ENCODE measurements around the gene DEFB108B.
"Not testable (repeated sequence)": the region's sequence is repeated elsewhere in the genome, so short reads cannot be mapped to it uniquely, and the experiment has no call there.

Gene DEFB108B

DNA sequence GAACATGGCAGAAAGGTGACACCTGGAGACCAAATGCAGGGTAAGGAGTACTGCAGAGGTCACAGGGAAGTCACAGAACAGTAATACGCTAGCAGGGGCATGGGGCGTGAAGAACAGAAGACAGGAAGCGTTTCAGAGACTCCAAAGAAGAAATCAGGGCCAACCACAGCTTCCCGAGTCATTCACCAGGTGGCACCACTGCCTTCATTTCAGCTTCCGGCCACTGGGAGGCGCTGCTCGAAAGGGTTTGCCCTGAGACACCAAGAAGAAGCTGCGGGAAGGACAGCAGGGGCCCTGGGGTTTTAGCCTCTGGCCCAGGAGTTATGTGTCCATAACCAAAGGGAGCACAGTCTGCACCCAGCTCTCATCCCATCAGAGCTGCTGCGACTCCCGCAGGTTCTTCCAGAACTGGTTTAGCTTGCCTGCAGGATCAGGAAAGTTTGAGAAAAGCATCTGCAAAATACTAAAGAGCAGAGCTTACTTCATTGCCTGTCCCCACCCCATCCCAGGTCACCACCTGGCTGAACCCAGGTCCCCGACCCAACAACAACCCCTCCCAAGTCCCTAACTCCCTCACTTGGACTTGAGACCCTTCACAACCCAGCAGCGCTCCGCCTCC is 32.6 kb upstream of the DEFB108B start:
- not testable (repeated sequence) for H3K4me3 ChIP-seq (ENCODE audit: control insufficient read depth, low read depth, low read length)
- DNase-seq (ENCODE audit: low read depth) = peak; percentile 66
- TF ChIP-seq, protein P1, sequence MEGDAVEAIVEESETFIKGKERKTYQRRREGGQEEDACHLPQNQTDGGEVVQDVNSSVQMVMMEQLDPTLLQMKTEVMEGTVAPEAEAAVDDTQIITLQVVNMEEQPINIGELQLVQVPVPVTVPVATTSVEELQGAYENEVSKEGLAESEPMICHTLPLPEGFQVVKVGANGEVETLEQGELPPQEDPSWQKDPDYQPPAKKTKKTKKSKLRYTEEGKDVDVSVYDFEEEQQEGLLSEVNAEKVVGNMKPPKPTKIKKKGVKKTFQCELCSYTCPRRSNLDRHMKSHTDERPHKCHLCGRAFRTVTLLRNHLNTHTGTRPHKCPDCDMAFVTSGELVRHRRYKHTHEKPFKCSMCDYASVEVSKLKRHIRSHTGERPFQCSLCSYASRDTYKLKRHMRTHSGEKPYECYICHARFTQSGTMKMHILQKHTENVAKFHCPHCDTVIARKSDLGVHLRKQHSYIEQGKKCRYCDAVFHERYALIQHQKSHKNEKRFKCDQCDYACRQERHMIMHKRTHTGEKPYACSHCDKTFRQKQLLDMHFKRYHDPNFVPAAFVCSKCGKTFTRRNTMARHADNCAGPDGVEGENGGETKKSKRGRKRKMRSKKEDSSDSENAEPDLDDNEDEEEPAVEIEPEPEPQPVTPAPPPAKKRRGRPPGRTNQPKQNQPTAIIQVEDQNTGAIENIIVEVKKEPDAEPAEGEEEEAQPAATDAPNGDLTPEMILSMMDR (conservative IDR thresholded peaks at IDR 0.05; ENCODE audit: control insufficient read depth, insufficient read depth, low read depth, low read length) = peak; percentile 70

DNA sequence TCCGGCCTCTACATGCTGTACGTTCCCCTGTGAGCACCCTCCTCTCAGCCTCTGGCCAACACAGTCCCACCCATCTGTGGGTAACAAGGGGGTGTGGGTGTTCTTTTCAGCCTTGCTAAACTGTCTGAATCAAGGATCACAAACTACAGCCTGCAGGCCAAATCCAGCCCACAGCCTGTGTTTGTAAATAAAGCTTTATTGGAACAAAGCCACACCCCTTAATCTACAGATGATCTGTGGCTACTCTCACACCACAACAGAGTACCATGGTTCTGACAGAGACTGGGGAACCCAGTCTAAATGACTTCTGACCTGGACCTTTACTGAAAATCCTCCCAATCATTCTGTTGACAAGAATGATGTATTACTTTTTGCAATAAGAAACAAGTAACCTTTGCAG is 32.0 kb upstream of the DEFB108B start:
- DNase-seq (ENCODE audit: low read depth); H3K4me3 ChIP-seq (ENCODE audit: control insufficient read depth, low read depth, low read length): not testable (repeated sequence)

DNA sequence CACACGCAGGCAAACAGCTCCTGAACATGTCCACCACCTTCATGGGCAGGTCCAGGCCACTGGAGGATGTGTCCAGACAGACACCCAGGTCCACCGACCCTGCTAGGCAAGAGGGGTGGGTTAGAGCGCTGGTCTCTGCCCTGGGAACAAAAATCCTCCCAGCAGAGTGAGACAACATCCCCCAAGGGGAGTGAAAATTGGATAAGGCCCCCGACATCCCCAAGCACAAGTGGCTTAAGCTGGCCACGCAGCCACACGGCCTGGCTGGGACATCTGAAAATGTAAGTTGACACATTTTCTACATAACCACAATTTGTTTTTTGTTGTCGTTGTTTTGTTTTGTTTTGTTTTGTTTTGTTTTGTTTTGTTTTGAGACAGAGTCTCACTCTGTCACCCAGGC is 30.1 kb upstream of the DEFB108B start:
- DNase-seq (ENCODE audit: low read depth); H3K4me3 ChIP-seq (ENCODE audit: control insufficient read depth, low read depth, low read length): not testable (repeated sequence)

DNA sequence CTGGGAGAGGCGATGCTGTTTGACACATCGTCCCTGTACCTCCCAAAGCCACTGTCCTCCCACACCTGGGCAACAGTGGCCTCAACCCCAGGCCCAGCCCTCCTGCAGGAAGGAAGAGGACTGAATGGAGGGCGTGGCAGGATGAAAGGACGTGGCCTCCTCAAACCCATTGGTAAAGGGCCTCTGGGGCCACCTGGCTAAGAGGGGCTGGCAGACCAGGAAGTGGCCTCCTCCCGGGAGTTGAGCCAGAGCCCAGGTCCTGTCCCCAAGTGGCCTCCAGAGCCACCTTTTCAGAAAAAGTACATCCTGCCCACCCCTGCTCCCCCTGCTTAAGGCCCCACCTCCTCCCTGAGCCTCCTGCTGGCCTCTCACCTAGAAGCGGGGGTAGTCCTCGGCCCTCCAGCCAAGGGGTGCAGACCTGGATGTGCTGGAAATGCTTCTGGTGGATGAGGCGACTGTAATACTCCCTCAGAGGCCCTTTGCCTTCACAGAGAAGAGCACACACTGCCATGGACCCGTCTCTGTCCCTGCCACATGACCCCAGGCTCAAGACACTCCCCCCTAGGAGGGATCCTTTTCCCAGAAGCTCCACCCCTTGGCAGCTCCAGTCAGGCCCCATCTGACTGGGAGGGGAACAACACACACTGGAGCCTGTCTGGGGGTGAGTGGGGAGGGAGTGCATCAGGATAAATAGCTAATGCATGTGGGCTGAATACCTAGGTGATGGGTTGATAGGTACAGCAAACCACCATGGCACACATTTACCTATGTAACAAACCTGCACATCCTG is 28.6 kb upstream of the DEFB108B start:
- DNase-seq (ENCODE audit: low read depth); H3K4me3 ChIP-seq (ENCODE audit: control insufficient read depth, low read depth, low read length): not testable (repeated sequence)

DNA sequence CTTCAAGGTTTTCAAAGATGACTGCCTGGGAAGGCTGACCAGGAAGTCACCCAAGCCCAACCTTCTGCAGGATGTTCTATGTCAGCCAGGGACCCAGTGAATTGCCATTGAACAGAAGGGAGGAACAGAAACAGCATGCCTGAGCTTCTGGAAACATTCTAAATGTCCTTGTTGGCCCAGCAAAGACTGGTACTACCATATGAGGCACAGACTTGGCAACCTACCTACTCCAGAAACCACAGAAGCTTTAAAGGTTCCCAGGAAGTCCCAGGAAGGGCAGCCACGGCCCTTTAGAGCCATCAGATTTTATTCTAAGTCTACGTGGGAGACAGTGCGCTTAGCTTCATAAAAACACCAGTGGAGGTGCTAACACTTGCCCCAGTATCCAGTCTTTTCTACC is 20.5 kb upstream of the DEFB108B start:
- H3K4me3 ChIP-seq (ENCODE audit: control insufficient read depth, low read depth, low read length); DNase-seq (ENCODE audit: low read depth): not testable (repeated sequence)

DNA sequence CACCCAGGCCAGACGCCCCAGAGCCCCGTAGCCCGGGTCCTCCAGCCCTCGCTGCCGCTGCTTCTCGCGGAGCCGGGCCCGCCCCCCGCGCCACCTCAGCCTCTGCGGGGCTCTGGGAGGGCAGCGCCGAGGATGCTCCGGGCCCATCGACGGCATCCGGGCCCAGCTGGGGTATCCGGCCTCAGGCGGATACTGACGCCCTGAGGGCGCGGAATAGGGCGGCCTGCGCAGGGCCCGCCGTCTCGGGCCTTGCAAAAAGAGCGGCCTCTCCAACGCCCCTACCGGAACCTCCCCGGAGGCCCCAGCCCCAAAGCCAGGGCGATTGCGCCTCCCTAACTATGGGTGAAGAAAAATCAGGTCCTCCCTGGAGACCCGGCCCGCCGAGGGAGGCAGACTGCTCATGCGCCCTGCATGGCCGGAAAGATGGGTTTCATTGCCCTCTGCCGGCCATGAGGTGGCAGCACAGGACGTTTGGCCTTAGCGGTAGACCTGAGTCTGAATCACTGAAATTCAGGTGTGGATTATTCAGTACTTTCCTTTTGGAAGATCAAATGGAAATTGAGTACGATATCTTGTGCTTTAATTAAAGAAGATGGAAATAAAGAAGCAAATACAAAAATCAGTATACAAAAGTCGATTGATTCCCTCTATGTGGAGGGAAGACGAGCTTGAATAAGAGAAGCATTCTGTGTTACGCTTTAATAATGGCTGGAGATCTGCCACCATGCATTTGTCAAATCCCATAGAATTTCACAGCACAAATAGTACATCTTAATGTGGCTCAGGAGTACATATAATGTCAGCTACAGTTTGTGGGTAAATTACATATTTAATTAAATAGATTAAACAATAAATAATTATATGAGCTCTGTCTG is 19.3 kb upstream of the DEFB108B start:
- peak; percentile 60 for DNase-seq (ENCODE audit: low read depth)
- peak overlapping the region; percentile 41 for H3K4me3 ChIP-seq (ENCODE audit: control insufficient read depth, low read depth, low read length)
- TF ChIP-seq, protein P1 (conservative IDR thresholded peaks at IDR 0.05; ENCODE audit: control insufficient read depth, insufficient read depth, low read depth, low read length) = peak; percentile 59

DNA sequence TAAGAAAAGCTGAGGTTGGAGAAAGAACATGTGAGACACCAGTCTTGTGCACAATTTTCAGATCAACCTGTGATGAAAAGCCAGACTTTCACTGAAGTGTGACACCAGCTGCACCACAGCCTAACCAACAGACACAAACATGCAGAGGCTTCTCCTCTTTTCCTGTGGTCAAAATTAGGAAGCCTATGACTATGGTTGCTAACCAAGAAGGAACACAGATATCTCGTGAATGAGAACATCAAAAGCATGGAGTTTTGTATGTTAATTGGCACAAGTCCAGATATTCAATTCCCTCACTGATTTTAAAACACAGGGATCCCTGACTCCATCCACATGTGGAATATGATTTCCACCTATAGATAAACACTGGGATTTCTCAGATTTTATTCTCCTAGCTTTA is 11.5 kb upstream of the DEFB108B start:
- H3K4me3 ChIP-seq (ENCODE audit: control insufficient read depth, low read depth, low read length); DNase-seq (ENCODE audit: low read depth): not testable (repeated sequence)

DNA sequence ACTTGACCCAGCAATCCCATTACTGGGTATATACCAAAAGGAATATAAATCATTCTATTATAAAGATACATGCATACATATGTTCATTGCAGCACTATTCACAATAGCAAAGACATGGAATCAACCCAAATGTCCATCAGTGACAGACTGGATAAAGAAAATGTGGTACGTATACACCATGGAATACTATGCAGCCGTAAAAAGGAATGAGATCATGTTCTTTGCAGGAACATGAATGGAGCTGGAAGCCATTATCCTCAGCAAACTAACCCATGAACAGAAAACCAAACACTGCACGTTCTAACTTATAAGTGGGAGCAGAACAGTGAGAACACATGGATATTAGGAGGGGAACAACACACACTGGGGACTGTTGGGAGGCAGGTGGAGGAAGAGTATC is 3.8 kb upstream of the DEFB108B start:
- not testable (repeated sequence) for H3K4me3 ChIP-seq (ENCODE audit: control insufficient read depth, low read depth, low read length); DNase-seq (ENCODE audit: low read depth)

DNA sequence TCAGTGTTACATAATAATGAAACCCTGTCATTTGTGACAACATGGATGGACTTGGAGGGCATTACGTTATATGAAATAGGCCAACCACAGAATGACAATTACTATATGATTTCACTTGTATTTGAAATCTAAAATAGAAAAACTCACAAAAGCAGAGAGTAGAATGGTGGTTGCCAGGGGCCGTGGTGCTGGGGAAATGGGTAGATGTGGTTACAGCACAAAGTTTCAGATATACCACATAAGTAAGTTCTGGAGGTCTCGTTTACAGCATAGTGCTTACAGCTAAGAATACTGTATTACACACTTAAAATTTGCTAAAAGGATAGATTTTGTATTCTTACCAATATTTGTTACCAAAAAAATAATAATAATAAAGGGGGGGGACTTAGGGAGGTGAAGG is 3.3 kb upstream of the DEFB108B start:
- not testable (repeated sequence) for H3K4me3 ChIP-seq (ENCODE audit: control insufficient read depth, low read depth, low read length); DNase-seq (ENCODE audit: low read depth)

DNA sequence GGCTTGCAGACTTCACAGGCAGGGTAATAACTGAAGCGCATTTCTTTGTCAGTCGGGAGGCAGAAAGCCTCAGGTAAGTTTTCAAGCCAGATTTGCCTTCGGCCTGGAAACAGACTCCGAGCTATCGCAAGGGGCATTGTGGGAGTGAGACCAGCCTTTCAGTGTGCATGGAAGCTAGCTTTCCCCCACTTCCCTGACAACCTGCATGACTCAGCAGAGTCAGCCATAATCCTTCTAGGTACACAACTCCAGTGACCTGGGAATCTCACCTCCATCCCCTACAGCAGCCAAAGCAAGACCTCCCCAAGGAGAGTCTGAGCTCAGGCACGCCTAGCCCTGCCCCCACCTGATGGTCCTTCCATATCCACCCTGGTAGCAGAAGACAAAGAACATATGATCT is 9.7 kb downstream of the DEFB108B start:
- not testable (repeated sequence) for H3K4me3 ChIP-seq (ENCODE audit: control insufficient read depth, low read depth, low read length); DNase-seq (ENCODE audit: low read depth)

DNA sequence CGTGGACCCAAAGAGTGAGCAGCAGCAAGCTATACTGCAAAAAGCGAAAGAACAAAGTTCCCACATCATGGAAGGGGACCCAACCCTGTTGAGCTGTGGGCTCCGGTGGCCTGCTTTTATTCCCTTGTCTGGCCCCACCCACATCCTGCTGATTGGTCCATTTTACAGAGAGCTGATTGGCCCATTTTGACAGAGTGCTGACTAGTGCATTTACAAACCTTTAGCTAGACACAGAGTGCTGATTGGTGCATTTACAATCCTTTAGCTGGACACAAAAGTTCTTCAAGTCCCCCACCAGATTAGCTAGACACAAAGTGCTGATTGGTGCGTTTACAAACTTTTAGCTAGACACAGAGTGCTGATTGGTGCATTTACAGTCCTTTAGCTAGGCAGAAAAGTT is 10.4 kb downstream of the DEFB108B start:
- DNase-seq (ENCODE audit: low read depth); H3K4me3 ChIP-seq (ENCODE audit: control insufficient read depth, low read depth, low read length): not testable (repeated sequence)
